Medulla oblongata (tissue), 1 donor: ENCODE measurements around the gene AOC2.
"Not testable (repeated sequence)": the region's sequence is repeated elsewhere in the genome, so short reads cannot be mapped to it uniquely, and the experiment has no call there.

Experiments used
- DNase-seq: peaks from one replicate; pipeline ENCODE4 v3.0.0-alpha.2; 2015; ENCODE audit errors: extremely low spot score

Gene AOC2

DNA sequence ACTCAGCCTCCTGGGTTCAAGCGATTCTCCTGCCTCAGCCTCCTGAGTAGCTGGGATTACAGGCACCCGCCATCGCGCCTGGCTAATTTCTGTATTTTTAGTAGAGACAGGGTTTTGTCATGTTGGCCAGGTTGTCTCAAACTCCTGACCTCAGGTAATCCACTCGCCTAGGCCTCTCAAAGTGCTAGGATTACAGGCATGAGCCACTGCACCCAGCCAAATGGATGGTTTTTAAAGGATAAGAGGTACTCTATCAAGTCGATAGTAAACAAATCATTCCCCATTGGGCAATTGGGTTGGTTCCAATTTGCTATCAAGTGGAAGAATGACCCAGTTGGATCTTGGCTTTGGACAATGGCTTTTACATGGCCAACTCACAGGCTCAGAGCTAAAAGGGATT lies 37.3 kb downstream of the AOC2 start:
- not testable (repeated sequence) for DNase-seq

DNA sequence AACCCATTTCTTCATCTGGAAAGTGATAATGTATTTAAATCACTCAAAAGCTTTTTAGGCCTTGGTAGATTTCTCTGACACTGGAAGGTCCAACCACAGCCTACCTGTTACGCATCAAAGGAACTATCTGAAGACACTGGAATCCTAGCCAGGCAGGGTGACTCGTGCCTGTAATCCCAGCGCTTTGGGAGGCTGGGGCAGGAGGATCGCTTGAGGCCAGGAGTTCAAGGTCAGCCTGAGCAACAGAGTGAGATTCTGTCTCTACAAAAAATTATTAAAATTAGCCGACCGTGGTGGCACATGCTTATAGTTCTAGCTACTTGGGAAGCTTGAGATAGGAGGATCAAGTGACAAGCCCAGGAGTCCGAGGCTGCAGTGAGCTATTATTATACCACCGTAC lies 37.8 kb downstream of the AOC2 start:
- DNase-seq: no peak

DNA sequence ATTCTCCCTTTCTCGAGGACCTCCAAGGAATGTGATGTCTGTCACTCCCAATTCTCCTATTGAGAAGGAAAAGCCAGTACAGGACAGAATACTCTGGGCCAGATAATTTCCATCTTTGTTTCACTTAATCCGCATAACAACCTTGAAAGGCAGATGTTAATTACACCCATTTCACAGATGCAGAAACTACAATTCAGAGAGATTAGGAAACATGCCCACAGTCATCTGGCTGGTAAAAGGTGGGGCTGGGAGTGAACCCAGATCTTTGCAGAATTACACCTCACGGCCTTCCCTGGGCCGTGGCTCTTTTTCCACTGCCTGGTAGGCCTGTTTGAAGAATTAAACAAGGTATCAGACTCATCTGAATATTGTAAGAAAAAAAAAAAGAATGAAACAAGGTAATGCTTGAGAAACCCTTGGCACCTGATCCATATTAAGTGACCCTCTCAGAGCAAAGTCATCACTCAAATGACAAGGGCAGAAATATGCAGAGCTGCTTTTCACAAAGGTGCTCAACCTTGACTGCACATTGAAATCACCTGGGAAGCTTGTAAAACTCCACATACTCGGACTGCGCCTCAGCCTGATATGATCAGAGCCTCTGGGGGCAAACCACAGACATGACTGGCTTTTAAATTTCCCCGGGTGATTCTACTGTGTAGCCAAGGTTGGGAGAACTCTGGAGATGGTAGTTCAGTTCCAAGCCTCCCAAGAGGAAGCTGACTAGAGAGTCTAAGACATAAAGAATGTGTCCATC lies 39.6 kb downstream of the AOC2 start:
- no peak for DNase-seq

DNA sequence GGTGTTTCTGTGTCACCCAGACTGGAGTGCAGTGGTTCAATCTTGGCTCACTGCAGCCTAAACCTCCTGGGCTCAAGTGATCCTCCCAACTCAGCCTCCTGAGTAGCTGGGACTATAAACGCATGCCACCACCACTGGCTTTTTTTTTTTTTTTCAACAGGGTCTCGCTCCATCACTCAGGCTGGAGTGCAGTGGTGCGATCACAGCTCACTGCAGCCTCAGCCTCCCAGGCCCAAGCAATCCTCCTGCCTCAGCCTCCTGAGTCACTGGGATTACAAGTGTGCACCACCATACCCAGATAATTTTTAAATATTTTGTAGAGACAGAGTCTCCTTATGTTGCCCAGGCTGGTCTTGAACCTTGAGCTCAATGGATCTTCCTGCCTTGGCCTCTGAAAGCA lies 41.4 kb downstream of the AOC2 start:
- DNase-seq: not testable (repeated sequence)

DNA sequence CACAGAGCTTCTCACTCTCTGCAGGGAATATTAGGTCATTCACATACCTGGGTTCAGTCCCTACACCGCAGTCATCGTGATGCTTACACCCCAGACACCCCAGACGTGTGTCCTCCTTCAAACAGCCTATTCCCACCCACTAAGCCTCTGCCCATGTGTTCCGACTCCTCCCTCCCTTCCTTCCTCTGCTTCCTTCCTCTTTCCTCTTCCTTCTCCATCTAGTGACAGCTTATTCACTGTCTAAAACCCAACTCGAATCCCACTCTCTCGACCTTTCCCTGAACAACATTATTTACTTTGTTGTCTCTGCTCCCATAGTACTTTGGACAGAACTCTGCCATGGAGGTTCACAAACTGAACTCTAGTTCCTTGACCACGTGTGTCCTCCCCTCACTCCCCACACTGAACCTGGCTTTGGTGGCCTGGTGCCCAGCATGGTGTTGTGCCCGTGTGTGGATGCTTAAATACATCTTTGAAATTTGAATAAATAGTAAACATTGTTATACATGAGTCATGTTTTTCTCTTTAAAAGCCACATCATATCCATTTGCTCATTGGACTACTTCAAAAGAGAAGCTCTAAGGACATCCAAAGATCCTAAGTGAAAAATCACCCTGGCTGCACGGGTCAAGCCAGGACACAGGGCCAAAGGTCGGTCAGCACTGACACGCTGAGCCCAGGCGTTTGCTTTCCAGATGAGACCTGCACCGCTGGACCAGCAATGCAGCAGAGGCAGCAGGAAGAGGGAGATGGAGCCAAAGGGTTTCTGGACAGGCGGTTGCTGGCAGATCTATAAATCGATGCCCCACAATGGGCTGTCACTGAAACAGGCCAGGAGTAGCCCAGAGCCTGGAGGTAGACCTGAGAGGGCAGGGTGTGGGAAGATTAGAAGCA lies 42.1 kb downstream of the AOC2 start:
- DNase-seq: no peak

DNA sequence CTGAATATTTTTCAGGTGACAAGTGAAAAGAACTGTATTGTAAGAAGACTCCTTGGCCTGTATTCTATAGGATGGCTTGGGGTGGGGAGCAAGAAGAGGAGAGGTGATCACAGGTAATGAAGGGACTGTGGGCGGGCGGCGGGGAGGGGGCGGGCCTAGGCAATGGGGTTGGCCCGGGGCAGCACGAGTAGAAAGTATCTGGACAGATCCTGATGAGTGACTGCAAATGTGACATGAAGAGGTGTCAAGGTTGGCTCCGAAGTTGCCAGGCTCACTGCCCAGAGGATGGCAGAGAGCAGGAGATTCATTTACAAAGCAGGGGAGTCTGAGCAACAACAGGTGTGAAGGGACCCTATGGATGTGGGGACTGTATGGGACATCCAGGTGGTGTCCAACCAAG lies 45.4 kb downstream of the AOC2 start:
- no peak for DNase-seq

DNA sequence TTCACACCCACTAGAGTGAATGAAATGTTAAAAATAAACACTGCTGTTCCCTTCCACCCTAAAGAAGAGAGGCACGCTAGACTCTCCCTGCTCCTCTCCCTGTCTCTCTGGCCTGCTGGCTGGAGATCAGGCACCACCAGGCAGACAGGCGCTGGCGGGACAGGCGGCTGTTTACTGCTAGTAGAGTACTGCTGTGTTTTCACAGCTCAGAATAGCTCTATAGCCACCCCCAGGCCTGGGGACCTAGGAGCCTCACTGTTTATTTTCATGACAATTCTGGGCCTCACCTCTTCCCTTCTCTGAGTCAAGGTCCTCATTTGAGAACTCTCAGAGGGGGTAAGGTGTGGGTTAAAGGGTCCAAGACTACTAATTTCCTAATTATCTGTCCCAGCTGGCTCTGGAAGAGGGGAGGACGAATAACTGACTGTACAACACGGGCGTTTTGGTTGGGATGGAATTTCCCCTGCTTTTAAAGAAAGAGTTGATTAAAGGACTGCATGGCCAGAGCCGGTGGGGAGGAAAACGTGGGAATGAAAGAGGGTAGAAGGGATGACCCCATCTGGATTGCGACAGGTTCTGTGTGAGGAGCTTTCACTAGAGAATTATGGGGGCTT lies 47.3 kb downstream of the AOC2 start:
- DNase-seq: peak; percentile 30

DNA sequence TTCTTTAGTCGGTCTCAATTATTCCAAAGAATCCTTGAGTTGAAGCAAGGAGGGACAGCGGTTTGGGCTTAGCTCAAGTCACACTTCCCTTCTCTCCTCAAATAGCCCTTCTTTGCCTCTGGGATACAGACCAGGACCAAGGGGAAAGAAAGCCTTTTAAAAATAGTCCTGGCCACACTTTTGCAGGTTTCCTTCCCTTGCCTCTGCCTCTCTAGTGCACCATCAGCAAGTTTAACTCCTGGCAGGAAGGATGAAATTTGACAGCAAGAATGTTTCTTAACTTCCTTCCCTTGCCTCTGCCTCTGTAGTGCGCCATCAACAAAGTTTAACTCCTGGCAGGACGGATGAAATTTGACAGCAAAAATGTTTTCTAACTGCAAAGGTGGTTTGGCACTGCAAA lies 49.0 kb downstream of the AOC2 start:
- no peak for DNase-seq

DNA sequence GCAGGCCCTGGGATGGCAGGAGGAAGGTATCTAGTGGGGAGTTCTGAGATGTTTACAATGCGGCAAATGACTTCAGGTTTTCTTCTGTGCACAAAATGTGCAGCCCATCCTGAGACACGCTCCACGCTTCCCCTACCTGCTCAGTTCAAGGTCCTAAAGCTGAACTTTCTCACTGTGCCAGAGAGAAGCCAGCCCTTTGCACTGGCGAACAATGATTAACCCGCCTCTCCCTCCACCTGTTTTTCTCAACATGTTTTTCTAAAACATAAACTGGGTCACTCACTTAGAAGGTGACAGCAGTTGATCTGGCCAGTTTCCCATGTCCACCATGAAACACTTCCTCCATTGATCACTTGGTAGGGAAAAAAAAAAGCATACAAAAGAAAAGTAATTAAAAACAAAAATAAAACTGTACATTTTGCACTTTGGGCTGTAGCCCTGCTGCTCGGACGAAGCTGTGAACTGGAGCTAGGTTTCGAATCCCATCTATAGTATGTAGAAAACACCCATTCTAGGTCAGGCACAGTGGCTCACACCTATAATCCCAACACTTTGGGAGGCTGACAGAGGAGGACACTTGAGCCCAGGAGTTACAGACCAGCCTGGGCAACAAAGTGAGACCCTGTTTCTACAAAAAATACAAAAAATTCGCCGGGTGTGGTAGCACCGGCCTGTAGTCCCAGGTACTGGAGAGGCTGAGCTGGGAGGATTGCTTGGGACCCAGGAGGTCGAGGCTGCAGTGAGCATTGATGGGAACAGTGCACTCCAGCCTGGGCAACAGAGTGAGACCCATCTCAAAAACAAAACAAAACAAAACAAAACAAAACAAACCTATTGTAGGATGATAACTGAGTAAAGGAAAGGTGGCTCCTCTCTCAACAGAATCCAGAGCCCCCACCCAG lies 50.2 kb downstream of the AOC2 start:
- DNase-seq: no peak

DNA sequence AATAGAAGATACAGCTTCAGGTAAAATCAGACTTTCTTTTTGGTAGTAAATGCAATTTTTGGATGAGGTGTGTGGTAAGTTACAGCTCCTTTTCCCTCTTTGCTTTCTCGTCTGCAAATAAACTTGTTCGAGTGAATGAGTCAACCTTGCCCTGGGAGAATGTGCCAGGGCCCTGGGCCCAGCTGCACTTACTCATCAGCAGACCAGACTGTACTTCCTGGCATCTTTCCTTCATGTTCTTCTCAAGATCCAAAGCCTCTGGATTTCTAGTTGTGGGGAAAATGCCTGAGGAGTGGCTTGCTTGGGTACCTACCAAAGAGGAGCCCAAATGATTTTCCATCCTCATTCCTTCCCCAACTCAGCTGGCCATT lies 50.8 kb downstream of the AOC2 start:
- DNase-seq: no peak

DNA sequence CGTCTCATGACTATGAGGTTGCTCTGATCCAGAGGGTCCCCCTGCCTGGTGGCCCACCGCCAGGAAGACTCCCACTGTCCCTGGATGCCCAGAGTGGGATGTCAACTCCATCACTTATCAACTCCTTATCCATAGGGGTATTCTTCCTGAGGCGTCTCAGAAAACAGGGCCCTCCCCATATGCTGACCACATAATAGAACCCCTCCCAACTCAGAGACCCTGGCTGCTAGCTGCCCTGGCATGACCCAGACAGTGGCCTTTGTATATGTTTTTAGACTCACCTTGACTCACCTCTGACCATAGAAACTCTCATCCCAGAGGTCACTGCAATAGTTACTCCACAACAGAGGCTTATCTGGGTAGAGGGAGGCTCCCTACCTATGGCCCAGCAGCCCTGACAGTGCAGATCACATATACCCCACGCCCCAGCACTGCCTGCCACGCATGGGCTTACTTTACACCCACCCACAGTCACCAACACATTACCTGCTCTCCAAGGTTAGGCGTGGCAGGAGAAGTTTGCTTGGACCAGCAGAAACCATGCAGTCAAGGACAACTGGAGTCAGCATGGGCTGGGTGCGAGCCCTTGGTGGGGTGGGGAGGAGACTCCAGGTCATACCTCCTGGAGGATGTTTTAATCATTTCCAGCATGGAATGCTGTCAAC lies 53.9 kb downstream of the AOC2 start:
- no peak for DNase-seq

DNA sequence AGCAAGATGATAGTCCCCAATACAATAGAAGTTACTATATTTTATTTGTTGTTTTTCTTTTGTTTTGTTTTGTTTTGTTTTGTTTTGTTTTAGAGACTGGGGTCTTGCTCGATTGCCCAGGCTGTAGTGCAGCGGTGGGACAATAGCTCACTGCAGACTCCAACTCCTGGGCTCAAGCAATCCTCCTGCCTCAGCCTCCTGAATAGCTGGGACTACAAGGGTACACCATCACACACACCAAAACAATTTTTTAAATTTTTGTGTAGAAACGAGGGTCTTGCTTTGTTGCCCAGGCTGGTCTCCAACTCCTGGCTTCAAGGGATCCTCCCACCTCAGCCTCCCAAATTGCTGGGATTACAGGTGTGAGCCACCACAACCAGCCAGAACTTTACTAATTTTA lies 55.6 kb downstream of the AOC2 start:
- not testable (repeated sequence) for DNase-seq
